D721Med (cell line): Measurements from ENCODE around the gene TPGS2.

Source experiments
- DNase-seq: peaks from one replicate; pipeline ENCODE4 v3.0.0; 2011; ENCODE audit warnings: low spot score; ENCODE audit not compliant: insufficient read length
- FAIRE-seq: peaks from 2 replicates; lab custom pipeline; 2011; peaks lifted over from hg19 to GRCh38; lab: Jason Lieb, UNC
- TF ChIP-seq, protein P1 (sequence below): IDR thresholded peaks from 2 replicates; pipeline ENCODE4 v1.5.1; 2012; ENCODE audit warnings: mild to moderate bottlenecking, control low read depth; ENCODE audit not compliant: insufficient read depth; ENCODE audit errors: missing control alignments

The TPGS2 gene

DNA sequence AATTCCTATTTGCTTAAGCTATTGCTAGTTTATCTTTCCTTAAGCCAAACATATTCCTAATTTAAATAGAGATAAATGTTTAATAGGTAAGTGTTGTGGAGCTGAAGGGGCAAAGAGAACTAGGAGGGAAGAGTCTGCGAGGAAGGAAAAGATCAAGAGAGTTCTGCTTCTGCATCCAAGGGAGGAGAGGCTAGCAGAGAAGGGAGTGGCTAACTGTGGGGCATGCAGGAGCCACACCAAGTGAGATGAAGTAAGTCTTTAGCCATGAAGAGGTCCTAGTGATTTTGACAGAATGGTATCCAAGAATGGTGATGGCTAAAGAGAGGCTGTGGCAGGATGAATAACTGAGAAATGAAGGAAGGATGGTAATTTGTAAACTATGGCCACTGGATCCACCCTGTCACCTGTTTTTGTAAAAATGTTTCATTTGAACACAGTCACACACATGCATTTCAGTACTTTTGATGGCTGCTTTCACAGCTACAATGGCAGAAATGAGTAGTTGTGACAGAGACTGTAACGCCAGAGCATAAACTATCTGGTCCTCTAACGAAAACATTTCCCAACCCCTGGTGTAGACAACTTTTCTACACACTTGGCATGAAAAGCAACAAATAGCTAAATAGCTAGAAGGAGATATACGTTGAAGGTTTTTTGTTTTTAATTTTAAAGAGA, 15.6 kb downstream of the TPGS2 start:
- TF ChIP-seq, protein P1, sequence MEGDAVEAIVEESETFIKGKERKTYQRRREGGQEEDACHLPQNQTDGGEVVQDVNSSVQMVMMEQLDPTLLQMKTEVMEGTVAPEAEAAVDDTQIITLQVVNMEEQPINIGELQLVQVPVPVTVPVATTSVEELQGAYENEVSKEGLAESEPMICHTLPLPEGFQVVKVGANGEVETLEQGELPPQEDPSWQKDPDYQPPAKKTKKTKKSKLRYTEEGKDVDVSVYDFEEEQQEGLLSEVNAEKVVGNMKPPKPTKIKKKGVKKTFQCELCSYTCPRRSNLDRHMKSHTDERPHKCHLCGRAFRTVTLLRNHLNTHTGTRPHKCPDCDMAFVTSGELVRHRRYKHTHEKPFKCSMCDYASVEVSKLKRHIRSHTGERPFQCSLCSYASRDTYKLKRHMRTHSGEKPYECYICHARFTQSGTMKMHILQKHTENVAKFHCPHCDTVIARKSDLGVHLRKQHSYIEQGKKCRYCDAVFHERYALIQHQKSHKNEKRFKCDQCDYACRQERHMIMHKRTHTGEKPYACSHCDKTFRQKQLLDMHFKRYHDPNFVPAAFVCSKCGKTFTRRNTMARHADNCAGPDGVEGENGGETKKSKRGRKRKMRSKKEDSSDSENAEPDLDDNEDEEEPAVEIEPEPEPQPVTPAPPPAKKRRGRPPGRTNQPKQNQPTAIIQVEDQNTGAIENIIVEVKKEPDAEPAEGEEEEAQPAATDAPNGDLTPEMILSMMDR = no peak
- no peak for FAIRE-seq

DNA sequence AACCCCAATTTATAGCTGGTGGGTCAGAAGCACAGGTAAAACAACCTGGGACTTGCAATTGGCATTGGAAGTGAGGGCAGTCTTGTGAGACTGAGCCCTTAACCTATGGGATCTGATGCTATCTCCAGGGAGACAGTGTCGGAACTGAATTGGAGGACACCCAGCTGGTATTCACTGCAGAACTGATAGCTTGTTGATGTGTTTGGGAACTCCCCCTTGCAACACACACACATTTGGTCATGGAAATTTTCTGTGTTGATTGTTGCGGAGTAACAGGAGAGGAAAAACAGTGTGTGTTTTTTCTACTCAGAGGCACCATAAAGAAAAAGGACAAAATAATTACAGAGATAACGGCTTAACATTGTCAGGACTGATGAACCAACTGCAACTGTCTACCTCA, 16.1 kb downstream of the TPGS2 start:
- DNase-seq (no peak), FAIRE-seq (no peak)
- TF ChIP-seq, protein P1 = no peak

More for the DNA sequence above, 15.6 kb downstream of the TPGS2 start:
- DNase-seq = no peak

DNA sequence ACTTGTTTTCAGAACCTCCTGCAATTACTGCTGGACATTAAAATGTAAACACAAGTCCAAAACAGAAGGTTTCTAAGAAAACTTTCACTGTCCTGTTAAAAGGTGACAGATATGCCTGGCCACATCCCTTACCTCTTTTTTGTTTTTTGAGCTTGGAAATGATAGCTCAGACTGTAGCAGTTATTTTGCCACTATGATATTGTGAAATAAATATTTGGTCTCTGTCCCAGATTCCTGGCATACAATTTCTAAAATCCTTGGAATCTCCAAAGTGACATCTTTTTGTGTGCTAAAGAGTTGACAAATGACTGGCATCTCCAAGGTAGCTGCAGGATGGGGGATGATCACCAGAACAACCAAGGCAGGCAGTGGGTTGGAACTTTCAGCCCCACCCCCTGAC, 16.8 kb downstream of the TPGS2 start:
- TF ChIP-seq, protein P1 = no peak
- DNase-seq = no peak
- no peak for FAIRE-seq

DNA sequence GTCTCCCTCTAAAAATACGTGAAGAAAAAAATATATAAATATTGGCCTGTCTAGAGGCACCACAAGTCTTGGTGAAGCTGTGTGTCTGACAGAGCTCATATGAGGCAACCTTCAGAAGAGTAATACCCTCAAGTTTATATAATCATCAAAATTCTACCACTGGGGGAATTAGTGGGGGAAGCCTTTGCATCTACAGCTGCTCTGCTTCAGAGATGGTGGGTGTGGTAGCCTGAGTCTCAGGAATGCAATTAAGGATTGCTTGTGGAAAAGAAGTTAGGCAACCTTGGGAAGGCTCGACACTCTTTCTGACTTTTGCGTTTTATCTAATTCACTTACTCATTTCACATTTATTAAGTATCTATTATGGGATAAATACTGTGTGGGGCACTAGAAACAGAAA, 17.4 kb downstream of the TPGS2 start:
- TF ChIP-seq, protein P1 = no peak
- FAIRE-seq = no peak
- DNase-seq = no peak

DNA sequence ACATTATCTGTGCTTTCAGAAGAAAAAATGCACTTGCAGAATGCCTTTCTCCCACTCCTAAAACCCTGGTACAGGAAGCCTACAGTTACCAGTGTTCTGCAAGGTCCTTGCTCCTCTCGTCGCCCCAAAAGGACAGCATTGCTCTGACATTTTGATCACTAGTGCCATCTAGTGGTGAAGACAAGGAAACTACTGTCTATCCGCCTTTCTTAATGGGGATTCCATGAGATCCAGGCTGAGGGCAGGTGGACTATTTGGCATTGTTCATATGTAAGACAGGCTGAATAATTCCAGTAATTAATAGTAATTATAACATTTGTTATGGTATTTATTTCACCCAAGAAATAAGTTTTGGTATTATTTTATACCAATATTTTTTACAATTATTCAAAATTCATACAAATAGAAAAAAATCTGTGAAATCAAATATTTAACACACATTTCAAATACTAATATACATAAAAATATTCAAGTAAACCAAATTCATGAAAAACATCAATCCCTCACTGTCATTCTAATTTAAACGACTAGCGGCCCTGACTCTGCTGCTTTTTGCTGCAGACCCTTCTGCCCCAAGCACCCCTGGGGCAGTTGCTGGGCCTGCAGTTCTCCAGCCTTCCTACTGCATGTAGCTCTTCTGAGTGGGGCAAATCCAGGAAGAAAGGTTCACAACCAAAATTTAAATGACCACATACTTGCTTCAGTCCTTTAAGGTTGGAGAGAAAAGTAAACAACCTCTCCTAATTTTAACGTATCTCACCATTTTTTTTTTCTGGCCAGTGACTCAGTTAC, 19.0 kb downstream of the TPGS2 start:
- TF ChIP-seq, protein P1 = peak; percentile 82
- DNase-seq (peak; percentile 64), FAIRE-seq (peak; percentile 84)

DNA sequence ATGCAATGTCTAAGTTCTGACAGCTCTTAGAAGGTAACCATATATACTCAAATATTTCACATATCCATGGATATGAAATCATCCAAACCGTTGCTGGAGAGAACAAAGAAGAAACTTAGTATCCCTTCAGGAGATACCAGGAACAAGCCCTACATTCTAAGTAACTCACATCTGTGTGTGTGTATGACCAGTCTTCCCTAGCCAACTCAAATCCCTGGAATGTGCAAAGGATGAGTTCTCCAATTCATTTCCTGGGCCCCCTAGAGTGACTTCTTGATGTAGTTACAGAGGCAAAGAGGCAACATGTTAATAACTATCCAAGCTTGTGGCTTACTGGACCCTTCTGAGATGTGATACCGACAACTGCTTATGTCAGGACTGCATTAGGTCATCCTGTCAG, 20.1 kb downstream of the TPGS2 start:
- DNase-seq = no peak

More for the DNA sequence above, 20.1 kb downstream of the TPGS2 start:
- TF ChIP-seq, protein P1 = no peak
- no peak for FAIRE-seq
